HUDEP-2 (cell line): Measurements from ENCODE around the gene REEP6.

Experiments
- DNase-seq, 76 experiments: peaks; one replicate each; lab custom pipeline; 2025; ENCODE audit not compliant: unreplicated experiment in 76 of 76; lab: John Stamatoyannopoulos, UW

The REEP6 gene

GRCh38 chr19:1456121-1456900 is 34.7 kb upstream of the REEP6 start:
- DNase-seq: no peak

DNA sequence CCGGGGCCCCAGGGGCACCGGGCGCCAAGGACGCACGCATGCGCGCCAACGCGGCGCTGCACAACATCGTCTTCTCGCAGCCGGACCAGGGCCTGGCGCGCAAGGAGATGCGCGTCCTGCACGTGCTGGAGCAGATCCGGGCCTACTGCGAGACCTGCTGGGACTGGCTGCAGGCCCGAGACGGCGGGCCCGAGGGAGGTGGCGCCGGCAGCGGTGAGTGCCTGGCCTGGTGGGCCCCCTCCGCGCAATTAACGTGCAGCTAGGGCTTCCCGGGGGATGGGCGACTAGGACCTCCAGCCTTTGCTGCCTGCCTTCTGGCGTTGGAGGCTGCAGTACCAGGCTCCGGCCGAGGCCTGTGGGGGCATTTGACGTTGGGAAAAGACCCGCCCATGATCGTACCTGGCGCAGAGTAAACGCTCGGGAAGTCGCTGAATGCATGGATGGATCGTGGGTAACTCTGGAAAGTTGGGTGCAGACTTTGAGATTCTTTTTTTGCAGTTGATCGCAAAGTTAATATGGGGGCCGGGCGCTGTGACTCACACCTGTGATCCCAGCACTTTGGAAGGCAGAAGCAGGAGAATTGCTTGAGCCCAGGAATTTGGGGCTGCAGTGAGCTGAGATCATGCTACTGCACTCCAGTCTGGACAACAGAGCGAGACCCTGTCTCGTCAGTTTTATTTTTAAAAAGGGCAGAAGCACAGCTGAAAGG is 33.8 kb upstream of the REEP6 start:
- DNase-seq: no peak

DNA sequence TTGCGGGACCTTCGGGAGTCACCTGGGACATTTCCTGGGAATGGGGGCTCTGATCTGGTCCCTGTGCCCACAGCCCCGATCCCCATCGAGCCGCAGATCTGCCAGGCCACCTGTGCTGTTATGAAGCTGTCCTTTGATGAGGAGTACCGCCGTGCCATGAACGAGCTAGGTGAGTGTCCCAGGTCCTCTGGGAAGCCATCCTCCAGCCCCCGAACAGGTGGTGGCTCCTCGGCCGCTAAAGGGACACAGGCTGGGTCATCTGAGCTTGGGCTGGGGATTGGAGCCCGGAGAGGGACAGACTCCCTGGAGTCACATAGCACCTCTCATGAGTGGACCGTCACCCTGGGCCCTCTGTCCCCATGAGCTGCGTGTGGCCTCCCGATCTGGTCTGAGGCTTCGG is 33.1 kb upstream of the REEP6 start:
- DNase-seq: no peak

DNA sequence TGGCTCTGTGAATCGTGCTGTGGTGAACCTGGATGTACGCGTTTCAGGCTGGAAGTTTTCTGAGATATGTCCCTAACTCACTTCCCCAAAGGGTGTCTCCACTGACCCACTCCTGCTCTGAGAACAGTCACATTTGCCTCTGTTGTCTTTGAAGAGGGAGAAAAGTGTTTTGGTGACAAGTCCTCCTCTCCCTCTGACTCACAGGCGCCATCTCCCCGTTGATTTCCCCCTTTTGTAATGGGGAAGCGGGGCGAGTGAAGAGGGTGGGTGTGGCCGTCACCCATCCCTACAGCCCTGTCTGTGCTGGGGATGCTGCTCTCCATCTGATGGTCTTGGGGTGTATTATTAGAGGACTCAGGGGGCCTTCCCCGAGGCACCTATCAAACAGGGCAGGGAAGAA is 31.5 kb upstream of the REEP6 start:
- no peak for DNase-seq

- DNase-seq: no peak
Observed at GRCh38 chr19:1460033-1460995, 30.7 kb upstream of the REEP6 start.

- DNase-seq: no peak
Observed at GRCh38 chr19:1461862-1462261, 29.1 kb upstream of the REEP6 start.

DNA sequence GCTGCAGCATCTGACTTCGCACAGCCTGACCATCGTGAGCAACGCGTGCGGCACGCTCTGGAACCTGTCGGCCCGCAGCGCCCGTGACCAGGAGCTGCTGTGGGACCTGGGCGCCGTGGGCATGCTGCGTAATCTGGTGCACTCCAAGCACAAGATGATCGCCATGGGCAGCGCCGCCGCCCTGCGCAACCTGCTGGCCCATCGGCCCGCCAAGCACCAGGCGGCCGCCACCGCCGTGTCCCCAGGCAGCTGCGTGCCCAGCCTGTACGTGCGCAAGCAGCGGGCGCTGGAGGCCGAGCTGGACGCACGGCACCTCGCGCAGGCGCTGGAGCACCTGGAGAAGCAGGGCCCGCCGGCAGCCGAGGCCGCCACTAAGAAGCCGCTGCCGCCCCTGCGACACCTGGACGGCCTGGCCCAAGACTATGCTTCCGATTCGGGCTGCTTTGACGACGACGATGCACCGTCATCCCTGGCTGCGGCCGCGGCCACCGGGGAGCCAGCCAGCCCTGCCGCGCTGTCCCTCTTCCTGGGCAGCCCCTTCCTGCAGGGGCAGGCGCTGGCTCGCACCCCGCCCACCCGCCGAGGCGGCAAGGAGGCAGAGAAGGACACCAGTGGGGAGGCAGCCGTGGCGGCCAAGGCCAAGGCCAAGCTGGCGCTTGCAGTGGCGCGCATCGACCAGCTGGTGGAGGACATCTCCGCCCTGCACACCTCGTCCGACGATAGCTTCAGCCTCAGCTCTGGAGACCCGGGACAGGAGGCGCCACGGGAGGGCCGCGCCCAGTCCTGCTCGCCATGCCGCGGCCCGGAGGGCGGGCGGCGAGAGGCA is 25.6 kb upstream of the REEP6 start:
- DNase-seq: peak in 37 of 76 experiments; percentile 21 to 69 (median 48)

GRCh38 chr19:1466018-1466460 is 24.9 kb upstream of the REEP6 start:
- no peak for DNase-seq

- DNase-seq: no peak
Observed at GRCh38 chr19:1466461-1467214, 24.3 kb upstream of the REEP6 start.

DNA sequence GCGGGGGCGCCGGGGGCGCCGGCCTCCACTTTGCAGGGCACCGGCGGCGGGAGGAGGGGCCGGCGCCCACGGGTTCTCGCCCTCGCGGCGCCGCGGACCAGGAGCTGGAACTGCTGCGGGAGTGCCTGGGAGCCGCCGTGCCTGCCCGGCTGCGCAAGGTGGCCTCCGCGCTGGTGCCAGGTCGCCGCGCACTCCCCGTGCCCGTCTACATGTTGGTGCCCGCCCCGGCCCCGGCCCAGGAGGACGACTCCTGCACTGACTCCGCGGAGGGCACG is 23.8 kb upstream of the REEP6 start:
- peak in 1 of 76 experiments; percentile 61 for DNase-seq

DNA sequence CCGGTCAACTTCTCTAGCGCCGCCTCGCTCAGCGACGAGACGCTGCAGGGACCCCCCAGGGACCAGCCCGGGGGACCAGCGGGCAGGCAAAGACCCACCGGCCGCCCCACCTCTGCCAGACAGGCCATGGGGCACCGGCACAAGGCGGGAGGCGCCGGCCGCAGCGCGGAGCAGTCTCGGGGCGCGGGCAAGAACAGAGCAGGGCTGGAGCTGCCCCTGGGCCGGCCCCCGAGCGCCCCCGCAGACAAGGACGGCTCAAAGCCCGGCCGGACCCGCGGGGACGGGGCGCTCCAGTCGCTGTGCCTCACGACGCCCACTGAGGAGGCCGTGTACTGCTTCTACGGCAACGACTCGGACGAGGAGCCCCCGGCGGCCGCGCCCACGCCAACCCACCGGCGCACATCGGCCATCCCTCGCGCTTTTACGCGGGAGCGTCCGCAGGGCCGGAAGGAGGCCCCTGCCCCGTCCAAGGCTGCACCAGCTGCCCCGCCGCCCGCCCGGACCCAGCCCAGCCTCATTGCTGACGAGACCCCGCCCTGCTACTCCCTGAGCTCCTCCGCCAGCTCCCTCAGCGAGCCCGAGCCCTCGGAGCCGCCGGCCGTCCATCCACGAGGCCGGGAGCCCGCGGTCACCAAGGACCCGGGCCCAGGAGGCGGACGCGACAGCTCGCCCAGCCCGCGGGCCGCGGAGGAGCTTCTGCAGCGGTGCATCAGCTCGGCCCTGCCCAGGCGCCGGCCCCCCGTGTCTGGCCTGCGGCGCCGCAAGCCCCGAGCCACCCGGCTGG is 23.3 kb upstream of the REEP6 start:
- DNase-seq: peak in 47 of 76 experiments; percentile 26 to 92 (median 54)

GRCh38 chr19:1468274-1468820 is 22.6 kb upstream of the REEP6 start:
- peak in 65 of 76 experiments; percentile 24 to 97 (median 71) for DNase-seq

- DNase-seq: peak in 59 of 76 experiments; percentile 28 to 97 (median 64)
Observed at GRCh38 chr19:1468821-1469254, 22.1 kb upstream of the REEP6 start.

- DNase-seq: peak in 50 of 76 experiments; percentile 23 to 77 (median 59)
Observed at GRCh38 chr19:1469255-1470054, 21.5 kb upstream of the REEP6 start.

DNA sequence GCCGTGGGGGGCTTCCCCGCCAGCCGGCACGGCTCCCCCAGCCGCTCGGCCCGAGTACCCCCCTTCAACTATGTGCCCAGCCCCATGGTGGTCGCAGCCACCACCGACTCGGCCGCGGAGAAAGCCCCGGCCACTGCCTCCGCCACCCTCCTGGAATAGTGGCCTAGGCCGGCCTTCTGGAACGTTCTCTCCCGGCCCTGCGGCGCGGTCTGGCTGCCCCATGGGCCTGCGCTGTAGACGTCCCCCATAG is 21.0 kb upstream of the REEP6 start:
- DNase-seq: no peak

- DNase-seq: peak in 62 of 76 experiments; percentile 26 to 87 (median 69)
Observed at GRCh38 chr19:1470305-1471009, 20.5 kb upstream of the REEP6 start.

- DNase-seq: peak in 23 of 76 experiments; percentile 25 to 58 (median 44)
Observed at GRCh38 chr19:1471010-1471514, 19.9 kb upstream of the REEP6 start.
